ENCODE data around the gene PSD2. TPM values are rescaled to one million over a fixed set of nuclear protein-coding genes. Genes with fewer than 3 reads are reported as not detected.

PSD2 gene
- total and polyA plus RNA-seq, 2 experiments from 2014 or later: under 0.01 TPM; not detected in 1

GRCh38 chr5:139748505-139748826, 47.1 kb upstream of the PSD2 start:
- Histone ChIP-seq H3K9ac (peak overlapping the region; percentile 85; the same call in 1 of the 2 replicates), H3K27ac (no peak overlapping the region; the same call in 1 of the 2 replicates), H4K20me1 (ENCODE audit: insufficient read depth) (no peaks in the 10 kb centered on the region), H3F3A (ENCODE audit: insufficient read depth) (0 out of 2 replicates have a peak, but pooled peaks cover 25% of the 10 kb centered on the region), H3K4me2 (ENCODE audit: unreplicated experiment) (no peak overlapping the region), H2AFZ (no peak overlapping the region), H3K9me2 (ENCODE audit: insufficient read depth) (no peaks in the 10 kb centered on the region), H3K4me1 (ENCODE audit: insufficient read depth) (peaks cover 38% of the 10 kb centered on the region), H3K36me3 (ENCODE audit: low read depth) (no peaks in the 10 kb centered on the region), H3K79me2 (ENCODE audit: insufficient read depth) (no peaks in the 10 kb centered on the region), H3K9me3 (ENCODE audit: low read depth) (no peaks in the 10 kb centered on the region), H3K27me3 (replicated peaks; ENCODE audit: insufficient read depth) (no peaks in the 10 kb centered on the region), H3K4me3 (no peak overlapping the region)
- 87 to 89% methylated on average over 27 of the region's 27 CpGs for WGBS, 2 experiments (ENCODE audit: low coverage in 1 of 2, low lambda C conversion rate in 2 of 2, missing lambda C conversion rate in 2 of 2)
- DNase-seq: no peak
- in situ Hi-C loops (cut with MboI): no loop called here
- TF ChIP-seq EZH2 (IDR thresholded peaks at IDR 0.05; ENCODE audit: insufficient read depth, poor library complexity, severe bottlenecking): no peak
- no peak for TF ChIP-seq EZH2phosphoT487 (IDR thresholded peaks at IDR 0.05; ENCODE audit: insufficient read depth, low read depth)

- H3K27me3 ChIP-seq (replicated peaks; ENCODE audit: insufficient read depth): no peaks in the 10 kb centered on the region
- H3K4me2 ChIP-seq (ENCODE audit: unreplicated experiment): no peak overlapping the region
- in situ Hi-C loops (cut with MboI): no loop called here
- H3K27ac ChIP-seq: no peak overlapping the region
- 96 to 98% methylated on average over 2 of the region's 2 CpGs for WGBS, 2 experiments (ENCODE audit: low coverage in 1 of 2, low lambda C conversion rate in 2 of 2, missing lambda C conversion rate in 2 of 2)
- no peaks in the 10 kb centered on the region for H3K36me3 ChIP-seq (ENCODE audit: low read depth)
- peaks cover 38% of the 10 kb centered on the region for H3K4me1 ChIP-seq (ENCODE audit: insufficient read depth)
- no peak overlapping the region for H3K9ac ChIP-seq
- no peaks in the 10 kb centered on the region for H3K9me2 ChIP-seq (ENCODE audit: insufficient read depth)
- no peaks in the 10 kb centered on the region for H3K79me2 ChIP-seq (ENCODE audit: insufficient read depth)
- H3K4me3 ChIP-seq: no peak overlapping the region
- DNase-seq: peak; percentile 55
- H3K9me3 ChIP-seq (ENCODE audit: low read depth): no peaks in the 10 kb centered on the region
- no peak overlapping the region for H2AFZ ChIP-seq
- H3F3A ChIP-seq (ENCODE audit: insufficient read depth): 0 out of 2 replicates have a peak, but pooled peaks cover 25% of the 10 kb centered on the region
- TF ChIP-seq EZH2phosphoT487 (IDR thresholded peaks at IDR 0.05; ENCODE audit: insufficient read depth, low read depth): no peak
- TF ChIP-seq EZH2 (IDR thresholded peaks at IDR 0.05; ENCODE audit: insufficient read depth, poor library complexity, severe bottlenecking): no peak
- no peaks in the 10 kb centered on the region for H4K20me1 ChIP-seq (ENCODE audit: insufficient read depth)
Observed at GRCh38 chr5:139749242-139749641, 46.4 kb upstream of the PSD2 start.

GRCh38 chr5:139751236-139751635, 44.4 kb upstream of the PSD2 start:
- Histone ChIP-seq H2AFZ (no peak overlapping the region), H3K4me1 (ENCODE audit: insufficient read depth) (peaks cover 23% of the 10 kb centered on the region), H3K4me2 (ENCODE audit: unreplicated experiment) (no peak overlapping the region), H3K27me3 (replicated peaks; ENCODE audit: insufficient read depth) (peaks cover 14% of the 10 kb centered on the region), H3K9me3 (ENCODE audit: low read depth) (no peaks in the 10 kb centered on the region), H3K9me2 (ENCODE audit: insufficient read depth) (no peaks in the 10 kb centered on the region), H3K36me3 (ENCODE audit: low read depth) (no peaks in the 10 kb centered on the region), H4K20me1 (ENCODE audit: insufficient read depth) (no peaks in the 10 kb centered on the region), H3F3A (ENCODE audit: insufficient read depth) (0 out of 2 replicates have a peak, but pooled peaks cover 10% of the 10 kb centered on the region), H3K27ac (no peak overlapping the region), H3K9ac (no peak overlapping the region), H3K4me3 (no peak overlapping the region), H3K79me2 (ENCODE audit: insufficient read depth) (no peaks in the 10 kb centered on the region)
- no peak for DNase-seq
- TF ChIP-seq EZH2phosphoT487 (IDR thresholded peaks at IDR 0.05; ENCODE audit: insufficient read depth, low read depth) (no peak), EZH2 (IDR thresholded peaks at IDR 0.05; ENCODE audit: insufficient read depth, poor library complexity, severe bottlenecking) (no peak)
- 64 to 75% methylated on average over 1 of the region's 1 CpG for WGBS, 2 experiments (ENCODE audit: low coverage in 1 of 2, low lambda C conversion rate in 2 of 2, missing lambda C conversion rate in 2 of 2)
- in situ Hi-C loops (cut with MboI): no loop called here

GRCh38 chr5:139752506-139753473, 42.8 kb upstream of the PSD2 start:
- Histone ChIP-seq H3F3A (ENCODE audit: insufficient read depth) (0 out of 2 replicates have a peak, but pooled peaks cover 10% of the 10 kb centered on the region), H3K36me3 (ENCODE audit: low read depth) (no peaks in the 10 kb centered on the region), H2AFZ (no peak overlapping the region), H3K9me3 (ENCODE audit: low read depth) (no peaks in the 10 kb centered on the region), H3K9ac (no peak overlapping the region), H3K4me1 (ENCODE audit: insufficient read depth) (peaks cover 12% of the 10 kb centered on the region), H3K9me2 (ENCODE audit: insufficient read depth) (no peaks in the 10 kb centered on the region), H3K4me3 (no peak overlapping the region), H4K20me1 (ENCODE audit: insufficient read depth) (no peaks in the 10 kb centered on the region), H3K79me2 (ENCODE audit: insufficient read depth) (no peaks in the 10 kb centered on the region), H3K4me2 (ENCODE audit: unreplicated experiment) (no peak overlapping the region), H3K27me3 (replicated peaks; ENCODE audit: insufficient read depth) (peaks cover 21% of the 10 kb centered on the region), H3K27ac (no peak overlapping the region)
- TF ChIP-seq EZH2 (IDR thresholded peaks at IDR 0.05; ENCODE audit: insufficient read depth, poor library complexity, severe bottlenecking) (no peak), EZH2phosphoT487 (IDR thresholded peaks at IDR 0.05; ENCODE audit: insufficient read depth, low read depth) (no peak)
- 20 to 28% methylated on average over 10 to 16 of the region's 16 CpGs for WGBS, 2 experiments (ENCODE audit: low coverage in 1 of 2, low lambda C conversion rate in 2 of 2, missing lambda C conversion rate in 2 of 2)
- in situ Hi-C loops (cut with MboI): no loop called here
- DNase-seq: peak; percentile 74

All from GM23248 (cell line).